GM20000 (cell line): ENCODE data around the gene SLC22A14.

Source experiments
- DNase-seq: peaks from one replicate; pipeline ENCODE4 v3.0.0; 2012; ENCODE audit warnings: low spot score
- TF ChIP-seq, protein P1 (sequence below): IDR thresholded peaks from 2 replicates; pipeline ENCODE4 v1.5.1; 2012; ENCODE audit warnings: mild to moderate bottlenecking, control low read depth; ENCODE audit errors: extremely low read depth, missing control alignments

SLC22A14 gene

DNA sequence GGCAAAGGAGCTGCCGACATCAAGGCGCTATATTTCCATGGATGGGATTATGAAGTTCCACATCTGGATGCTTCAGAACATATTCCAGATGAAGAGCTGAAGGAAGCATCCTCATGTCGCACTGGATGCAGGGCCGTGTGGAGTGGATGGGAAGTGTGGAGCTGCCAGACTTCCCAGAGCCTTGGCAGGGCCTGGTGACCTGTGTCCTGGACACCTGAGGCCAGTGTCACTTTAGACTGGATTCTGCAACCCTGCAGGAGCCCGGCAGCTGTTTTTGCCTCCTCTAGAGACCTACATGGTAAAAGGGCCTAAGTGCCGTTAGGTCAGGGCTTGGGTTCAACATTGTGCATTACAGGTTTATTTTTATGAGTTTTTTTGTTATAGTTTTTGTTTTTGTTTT, 53.2 kb downstream of the SLC22A14 start:
- TF ChIP-seq, protein P1, sequence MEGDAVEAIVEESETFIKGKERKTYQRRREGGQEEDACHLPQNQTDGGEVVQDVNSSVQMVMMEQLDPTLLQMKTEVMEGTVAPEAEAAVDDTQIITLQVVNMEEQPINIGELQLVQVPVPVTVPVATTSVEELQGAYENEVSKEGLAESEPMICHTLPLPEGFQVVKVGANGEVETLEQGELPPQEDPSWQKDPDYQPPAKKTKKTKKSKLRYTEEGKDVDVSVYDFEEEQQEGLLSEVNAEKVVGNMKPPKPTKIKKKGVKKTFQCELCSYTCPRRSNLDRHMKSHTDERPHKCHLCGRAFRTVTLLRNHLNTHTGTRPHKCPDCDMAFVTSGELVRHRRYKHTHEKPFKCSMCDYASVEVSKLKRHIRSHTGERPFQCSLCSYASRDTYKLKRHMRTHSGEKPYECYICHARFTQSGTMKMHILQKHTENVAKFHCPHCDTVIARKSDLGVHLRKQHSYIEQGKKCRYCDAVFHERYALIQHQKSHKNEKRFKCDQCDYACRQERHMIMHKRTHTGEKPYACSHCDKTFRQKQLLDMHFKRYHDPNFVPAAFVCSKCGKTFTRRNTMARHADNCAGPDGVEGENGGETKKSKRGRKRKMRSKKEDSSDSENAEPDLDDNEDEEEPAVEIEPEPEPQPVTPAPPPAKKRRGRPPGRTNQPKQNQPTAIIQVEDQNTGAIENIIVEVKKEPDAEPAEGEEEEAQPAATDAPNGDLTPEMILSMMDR, result no peak
- DNase-seq, result no peak

DNA sequence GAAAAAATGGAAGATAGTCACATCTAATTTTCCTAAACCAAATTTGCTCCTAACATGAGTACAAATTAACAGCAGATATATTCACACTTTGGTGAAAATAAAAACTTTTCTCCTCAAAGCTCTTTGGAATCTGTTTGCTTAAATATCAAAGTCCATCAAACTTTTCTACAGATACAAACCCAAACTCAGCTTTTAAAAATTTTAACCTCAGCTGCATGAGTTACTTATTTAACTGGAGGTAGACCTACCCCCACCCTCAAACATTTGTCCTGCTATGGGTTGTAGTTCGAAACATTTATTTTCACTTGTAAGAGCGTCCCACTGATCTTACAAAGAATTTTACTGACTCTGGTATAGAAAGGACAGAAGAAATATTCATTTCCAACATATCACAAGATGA, 55.6 kb downstream of the SLC22A14 start:
- TF ChIP-seq, protein P1, result no peak
- DNase-seq, result no peak

DNA sequence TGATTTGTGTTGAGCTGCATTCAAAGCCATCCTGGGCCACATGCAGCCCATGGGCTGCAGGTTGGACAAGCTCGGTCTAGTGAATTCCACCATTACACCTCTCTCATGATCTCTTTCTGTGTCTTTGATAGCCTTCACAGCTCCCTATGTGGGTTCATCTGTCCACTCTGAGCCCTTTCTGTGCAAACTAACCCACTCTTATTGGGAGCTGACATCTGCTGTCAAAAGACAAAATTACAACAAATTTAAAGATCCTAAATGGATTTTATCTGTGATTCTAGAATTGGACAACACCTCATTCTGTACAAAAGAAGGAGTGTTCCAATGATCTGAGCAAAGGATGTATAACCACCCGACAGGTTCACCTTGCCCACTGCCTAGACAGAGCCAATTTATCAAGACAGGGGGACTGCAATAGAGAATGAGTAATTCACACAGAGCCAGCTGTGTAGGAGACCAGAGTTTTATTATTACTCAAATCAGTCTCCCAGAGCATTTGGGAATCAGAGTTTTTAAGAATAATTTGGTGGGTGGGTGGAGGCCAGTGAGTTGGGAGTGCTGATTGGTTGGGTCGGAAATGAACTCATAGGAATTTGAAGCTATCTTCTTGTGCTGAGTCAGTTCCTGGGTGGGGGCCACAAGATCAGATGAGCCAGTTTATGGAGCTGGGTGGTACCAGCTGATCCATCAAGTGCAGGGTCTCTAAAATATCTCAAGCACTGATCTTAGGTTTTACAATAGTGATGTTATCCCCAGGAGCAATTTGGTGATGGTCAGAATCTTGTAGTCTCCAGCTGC, 61.9 kb downstream of the SLC22A14 start:
- TF ChIP-seq, protein P1, result no peak
- no peak for DNase-seq

DNA sequence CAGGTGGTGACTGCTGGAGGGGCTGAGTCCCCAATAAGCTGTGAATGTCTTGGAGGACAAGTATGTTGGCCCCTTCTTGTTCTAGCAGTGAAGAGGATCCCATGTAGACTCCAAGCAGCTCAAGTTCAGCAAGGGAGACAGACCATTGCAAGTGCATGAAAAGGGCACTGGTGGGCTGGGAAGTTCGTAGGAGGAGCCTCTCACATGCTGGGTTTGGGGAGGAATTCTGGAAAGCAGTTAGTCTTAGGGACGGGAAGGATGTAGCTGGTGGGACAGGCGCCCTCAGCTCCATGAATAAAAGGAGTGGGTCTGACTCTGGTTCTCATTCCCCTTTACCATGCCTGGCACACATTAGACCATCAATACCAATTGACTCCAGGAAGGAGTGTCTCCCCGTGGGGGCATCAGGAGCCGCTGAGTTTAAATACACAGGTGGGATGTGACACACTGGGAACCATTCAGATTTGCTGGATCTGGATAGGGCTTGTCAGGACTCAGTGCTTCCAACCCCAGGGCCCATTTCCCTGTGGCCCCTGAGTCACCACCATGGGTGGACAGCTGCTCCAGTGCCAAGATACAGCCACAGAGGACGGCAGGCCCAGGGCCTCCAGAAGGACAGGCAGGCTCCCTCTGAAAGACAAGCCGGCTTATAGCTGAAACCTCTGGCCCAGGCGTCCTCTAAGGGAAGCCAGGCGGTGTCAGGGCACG, 63.9 kb downstream of the SLC22A14 start:
- TF ChIP-seq, protein P1, result no peak
- no peak for DNase-seq

DNA sequence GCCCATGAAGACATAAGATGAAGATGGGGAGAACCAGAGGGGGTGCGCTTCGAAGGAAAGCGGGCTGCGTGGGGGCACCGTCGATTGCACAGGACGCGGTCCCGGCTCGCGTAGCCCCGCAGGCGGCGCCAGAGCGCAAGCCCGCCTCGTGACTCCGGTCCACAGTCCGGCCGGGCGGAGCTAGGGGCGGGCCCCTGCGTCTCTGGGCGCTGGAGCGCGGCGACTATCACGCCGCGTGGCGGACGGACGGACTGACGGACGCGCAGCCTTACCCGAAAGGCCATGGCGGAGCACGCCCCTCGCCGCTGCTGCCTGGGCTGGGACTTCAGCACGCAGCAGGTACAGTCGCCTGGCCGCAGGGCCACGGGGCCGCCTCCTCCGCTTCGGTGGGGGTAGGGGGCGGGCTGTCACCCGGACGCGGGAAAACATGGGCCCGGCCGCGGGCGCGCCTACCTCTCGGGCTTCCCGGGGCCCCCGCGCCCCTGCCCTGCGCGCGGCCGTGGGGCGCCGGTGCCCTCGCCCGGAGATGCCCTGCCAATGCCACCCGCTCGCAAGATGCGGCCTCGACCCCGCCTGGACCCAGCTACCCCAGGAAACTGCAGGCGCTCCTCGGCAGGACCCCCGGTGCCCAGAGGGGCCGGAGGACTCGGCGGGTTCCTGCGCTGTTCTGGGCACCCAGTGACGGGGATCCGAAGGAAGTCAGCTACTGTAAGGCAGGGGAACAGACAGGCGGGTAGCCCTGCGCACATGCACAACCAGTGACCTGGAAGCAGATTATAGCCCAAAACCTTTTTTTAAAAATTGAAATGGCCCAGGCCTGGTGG, 64.7 kb downstream of the SLC22A14 start, which contains the start of gene XYLB:
TSS of gene XYLB (plus strand) at position 199 of the 824 bp plus-strand sequence. CDS start at position 283, 84 bp downstream.
- DNase-seq, result peak; percentile 94
- TF ChIP-seq, protein P1, result peak; percentile 82

DNA sequence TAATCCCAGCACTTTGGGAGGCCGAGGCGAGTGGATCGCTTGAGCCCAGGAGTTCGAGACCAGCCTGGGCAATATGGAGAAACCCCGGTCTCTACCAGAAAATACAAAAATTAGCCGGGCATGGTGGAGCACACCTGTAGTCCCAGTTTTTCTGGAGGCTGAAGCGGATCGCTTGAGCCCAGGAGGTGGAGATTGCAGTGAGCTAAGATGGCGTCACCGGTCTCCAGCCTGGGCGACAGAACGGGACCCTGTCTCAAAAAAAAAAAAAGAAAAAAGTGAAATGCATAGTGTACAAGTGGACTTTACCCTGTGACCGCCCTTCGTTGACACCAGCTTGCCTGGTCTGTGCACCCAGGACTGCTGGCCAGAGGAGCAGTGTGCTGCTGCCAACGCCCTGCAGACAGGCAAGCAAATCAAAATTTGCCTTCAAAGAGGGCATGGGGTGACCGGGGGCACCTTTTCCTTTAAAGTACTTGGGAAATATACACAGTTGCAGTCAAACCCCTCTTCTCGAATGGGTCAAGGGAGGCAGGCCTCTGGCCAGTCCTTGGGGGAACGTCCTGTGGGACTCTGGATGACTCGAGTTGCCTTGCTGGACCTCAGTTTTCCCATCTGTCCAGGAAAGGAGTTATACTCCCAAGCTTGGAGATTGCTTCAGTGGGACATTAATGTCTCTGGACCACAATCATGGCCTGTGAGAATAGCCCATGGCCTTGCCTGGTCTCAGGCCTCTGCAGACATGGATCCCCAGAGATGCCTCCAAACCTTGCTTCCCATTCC, 65.5 kb downstream of the SLC22A14 start:
- DNase-seq, result no peak
- TF ChIP-seq, protein P1, result no peak
